GM12891 (cell line): ENCODE measurements around the gene LFNG.
A peak's percentile ranks its signal among the peaks of the same experiment; 100 is the strongest.

ENCODE experiments used
- DNase-seq: peaks from one replicate; pipeline ENCODE4 v3.0.0; 2011; ENCODE audit warnings: low spot score; ENCODE audit not compliant: insufficient read length
- FAIRE-seq: peaks from 2 replicates; lab custom pipeline; 2011; peaks lifted over from hg19 to GRCh38; lab: Jason Lieb, UNC
- PAX5 ChIP-seq: IDR thresholded peaks from 2 replicates; pipeline ENCODE4 v1.6.1; 2011; ENCODE audit warnings: low read length, moderate library complexity, mild to moderate bottlenecking; ENCODE audit not compliant: insufficient read depth, severe bottlenecking
- POLR2A ChIP-seq: IDR thresholded peaks from 2 replicates; pipeline ENCODE4 v1.6.1; 2011; ENCODE audit warnings: low read depth, low read length, control low read depth
- POLR2AphosphoS5 ChIP-seq: IDR thresholded peaks from 2 replicates; pipeline ENCODE4 v1.6.1; 2011; ENCODE audit warnings: low read depth, low read length, control low read depth
- POU2F2 ChIP-seq: IDR thresholded peaks from 2 replicates; pipeline ENCODE4 v1.6.1; 2011; ENCODE audit warnings: low read depth, mild to moderate bottlenecking, control low read depth, low read length, moderate library complexity
- SPI1 ChIP-seq: IDR thresholded peaks from 2 replicates; pipeline ENCODE4 v1.6.1; 2011; ENCODE audit warnings: low read depth, low read length, control low read depth
- TAF1 ChIP-seq: IDR thresholded peaks from 2 replicates; pipeline ENCODE4 v1.6.1; 2011; ENCODE audit warnings: low read depth, low read length, control low read depth

Gene LFNG

GRCh38 chr7:2509298-2509906, 10.2 kb upstream of the LFNG start:
- TF ChIP-seq POLR2A (no peak), TAF1 (no peak), SPI1 (no peak), POLR2AphosphoS5 (no peak), POU2F2 (no peak), PAX5 (no peak)
- no peak for FAIRE-seq
- DNase-seq, result no peak

- no peak for TF ChIP-seq PAX5
- TF ChIP-seq POU2F2, result no peak
- no peak for TF ChIP-seq POLR2A
- no peak for TF ChIP-seq SPI1
- no peak for TF ChIP-seq POLR2AphosphoS5
- TF ChIP-seq TAF1, result no peak
- DNase-seq, result no peak
- FAIRE-seq, result no peak
Observed at GRCh38 chr7:2510130-2510776, 9.3 kb upstream of the LFNG start.

DNA sequence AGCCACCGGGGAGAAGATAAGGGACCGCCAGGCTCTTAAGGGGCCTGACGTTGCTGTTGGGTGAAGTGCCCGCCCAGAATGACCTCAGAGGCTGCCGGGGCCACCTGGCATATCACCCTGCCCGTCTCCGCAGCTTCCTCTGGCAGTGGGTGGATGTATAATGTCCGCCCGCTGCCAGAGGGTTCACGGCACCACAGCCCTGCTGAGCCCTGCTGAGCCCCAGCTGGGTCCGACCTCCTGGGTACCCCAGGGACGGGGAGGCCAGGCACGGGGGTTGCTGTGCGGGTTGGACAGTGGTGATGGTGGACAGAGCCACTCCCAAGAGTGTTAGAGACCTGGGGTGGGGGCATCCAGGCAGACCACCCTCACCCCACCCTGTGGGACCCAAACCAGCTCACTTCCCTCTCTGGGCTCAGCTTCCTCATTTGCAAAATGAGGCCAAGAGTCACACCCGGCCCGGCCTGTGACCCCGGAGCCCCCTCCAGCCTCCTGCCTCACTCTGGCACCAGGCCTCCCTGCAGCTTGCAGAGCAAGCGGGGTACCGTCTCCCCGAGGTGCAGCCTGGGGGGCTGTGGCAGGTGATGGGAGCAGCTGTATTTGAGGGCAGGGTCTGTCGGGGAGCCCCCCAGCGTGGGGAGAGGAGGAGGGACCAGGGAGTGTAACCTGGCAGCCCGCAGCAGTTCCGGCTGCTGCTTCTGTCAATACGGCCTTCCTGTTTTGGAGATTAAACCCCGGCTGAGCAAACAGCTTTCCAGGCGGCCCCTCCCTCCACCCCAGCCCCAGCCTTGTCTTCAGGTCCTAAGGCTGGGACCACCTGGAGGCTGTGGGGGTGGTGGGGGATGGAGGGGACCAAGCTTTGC, 8.4 kb upstream of the LFNG start:
- DNase-seq (no peak), FAIRE-seq (peak; percentile 48)
- no peak for TF ChIP-seq POLR2A
- 0 out of 2 replicates have a peak, but pooled peaks have one; percentile 18 for TF ChIP-seq SPI1

GRCh38 chr7:2511769-2512168, 7.8 kb upstream of the LFNG start:
- TF ChIP-seq TAF1, result no peak
- no peak for TF ChIP-seq PAX5
- TF ChIP-seq SPI1, result no peak
- TF ChIP-seq POLR2AphosphoS5, result no peak
- TF ChIP-seq POLR2A, result no peak
- TF ChIP-seq POU2F2, result no peak
- no peak for DNase-seq
- no peak for FAIRE-seq

DNA sequence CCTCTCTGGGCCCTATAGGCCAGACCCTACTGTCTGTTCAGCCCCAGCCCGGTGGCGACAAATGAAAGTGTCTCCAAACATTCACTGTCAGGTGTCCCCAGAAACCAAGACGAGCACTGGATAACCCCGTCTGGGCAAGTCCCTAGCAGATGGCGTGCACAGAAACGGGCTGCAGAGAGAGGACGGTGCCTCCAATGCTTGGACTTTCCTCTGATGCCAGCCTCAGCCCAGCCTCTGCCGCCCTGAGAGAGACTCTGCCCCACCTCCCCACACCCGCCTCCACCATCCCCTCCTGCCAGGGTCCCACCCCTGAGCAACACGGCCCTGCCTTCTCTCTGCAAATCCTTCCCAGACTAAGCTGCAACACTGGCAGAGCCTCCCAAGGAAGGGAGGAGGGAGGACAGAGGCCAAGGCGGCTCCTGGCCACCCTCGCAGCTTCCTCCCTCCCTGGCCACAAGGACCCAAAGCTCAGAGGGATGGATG, 7.4 kb upstream of the LFNG start:
- DNase-seq (no peak), FAIRE-seq (no peak)
- TF ChIP-seq TAF1, result no peak
- TF ChIP-seq POU2F2, result no peak
- no peak for TF ChIP-seq SPI1
- TF ChIP-seq PAX5, result no peak
- TF ChIP-seq POLR2A, result no peak
- TF ChIP-seq POLR2AphosphoS5, result no peak

- no peak for DNase-seq
- peak; percentile 20 for FAIRE-seq
Observed at GRCh38 chr7:2512713-2513112, 6.9 kb upstream of the LFNG start.

GRCh38 chr7:2513702-2514101, 5.9 kb upstream of the LFNG start:
- DNase-seq, result no peak
- FAIRE-seq, result no peak
- no peak for TF ChIP-seq SPI1

More at GRCh38 chr7:2512713-2513112, 6.9 kb upstream of the LFNG start:
- TF ChIP-seq SPI1 (no peak), TAF1 (no peak), POLR2A (no peak), POLR2AphosphoS5 (no peak), POU2F2 (no peak), PAX5 (no peak)

GRCh38 chr7:2514473-2515423, 4.8 kb upstream of the LFNG start:
- TF ChIP-seq POU2F2 (no peak), POLR2AphosphoS5 (no peak), SPI1 (no peak), PAX5 (no peak), POLR2A (no peak), TAF1 (no peak)
- DNase-seq (no peak), FAIRE-seq (peak; percentile 77)

GRCh38 chr7:2515424-2516193, 4.0 kb upstream of the LFNG start:
- TF ChIP-seq POU2F2 (no peak), POLR2AphosphoS5 (no peak), TAF1 (no peak), POLR2A (no peak), SPI1 (no peak), PAX5 (no peak)
- FAIRE-seq (no peak), DNase-seq (no peak)
